NCI-H2081 (cell line): ENCODE data around the gene POLDIP2.

Experiments used
- DNase-seq, 2 experiments: peaks; one replicate each; lab custom pipeline; 2025; lab: John Stamatoyannopoulos, UW

The POLDIP2 gene

DNA sequence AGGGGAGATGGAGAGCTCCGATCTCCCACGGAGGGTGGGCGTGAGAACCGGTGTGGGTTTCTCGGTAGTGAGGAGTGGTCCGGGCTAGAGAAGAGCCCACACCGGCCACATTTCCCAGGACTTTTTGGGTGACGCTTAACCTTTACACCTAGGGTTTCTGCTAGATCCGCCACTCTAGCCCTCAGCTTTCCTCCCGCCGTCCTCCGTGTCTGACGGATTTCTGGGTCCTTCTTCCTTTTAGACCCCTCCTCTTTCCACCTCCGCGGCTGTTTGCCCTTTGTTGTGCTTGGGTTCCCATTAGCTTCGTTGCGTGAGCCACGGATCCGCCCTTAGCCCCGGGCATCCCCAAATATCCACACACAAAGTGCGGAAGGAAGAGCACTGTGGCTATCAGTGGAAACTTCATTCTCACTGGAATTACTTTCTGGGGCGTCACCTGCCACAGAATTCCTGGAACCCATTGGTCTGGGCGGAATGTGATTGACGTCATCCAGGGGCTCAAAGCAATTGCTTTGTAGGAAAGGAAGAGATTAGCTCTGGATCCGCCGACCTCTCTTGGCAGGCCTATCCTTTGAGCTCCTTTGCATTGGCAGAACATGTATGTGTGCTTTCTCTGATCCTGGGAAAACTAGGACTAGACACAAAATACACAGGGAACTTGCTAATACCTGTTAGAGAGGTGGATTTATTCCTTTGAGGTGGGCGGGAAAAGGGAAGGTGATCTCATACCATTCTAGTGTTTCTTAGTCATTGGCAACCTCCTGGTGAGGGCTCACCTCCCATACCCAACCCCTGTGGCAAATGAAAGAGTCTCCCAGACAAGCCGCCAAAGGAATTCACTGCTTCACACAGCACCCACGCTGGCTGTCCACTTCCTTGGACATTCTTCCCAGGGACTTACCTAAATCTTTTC lies 21.1 kb downstream of the POLDIP2 start:
- peak; percentile 13 to 59 for DNase-seq

DNA sequence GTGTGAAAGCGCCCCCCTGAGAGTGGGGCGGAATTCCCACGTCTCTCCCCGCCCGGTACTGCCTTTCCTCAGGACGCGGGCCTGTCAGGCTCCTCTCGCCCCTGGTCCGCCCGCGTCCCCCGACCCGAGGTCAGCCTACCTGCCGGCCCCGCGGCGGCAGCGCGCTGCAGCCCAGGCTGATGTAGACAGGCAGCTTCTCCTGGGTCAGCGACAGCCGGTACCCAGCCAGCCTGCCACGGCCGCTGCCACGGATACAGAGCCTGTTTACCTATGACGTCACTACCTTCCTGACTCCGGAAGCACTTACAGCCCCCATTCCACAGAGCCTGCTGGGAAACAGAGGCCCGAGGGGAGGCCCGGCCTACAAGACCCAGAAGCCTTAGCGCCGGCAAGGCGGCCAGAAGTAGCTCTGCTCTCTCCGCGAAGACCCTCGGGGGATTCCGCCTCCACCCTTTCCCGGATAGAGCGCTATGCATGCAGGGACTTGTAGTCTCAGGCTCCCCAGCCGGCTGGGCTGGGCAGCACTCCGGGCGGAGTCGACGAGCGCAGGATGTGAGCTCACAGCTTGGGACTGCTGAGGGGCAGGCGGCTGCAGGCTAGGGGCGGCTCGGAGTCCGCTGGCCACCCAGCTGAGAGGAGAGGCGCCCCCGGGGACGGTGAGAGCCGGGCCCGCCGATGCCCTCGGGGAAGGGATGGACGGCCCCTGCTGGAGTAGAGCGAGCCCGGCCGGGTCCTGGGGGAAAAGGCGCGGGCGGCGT lies 21.9 kb downstream of the POLDIP2 start, which contains the start of the genes IFT20 and TNFAIP1:
IFT20 (minus strand) TSS at position 272 of the 758 bp plus-strand sequence. CDS start 3,487 bp downstream, outside the sequence.
TNFAIP1 (plus strand) TSS at position 561 of the 758 bp plus-strand sequence. CDS start 3,761 bp downstream, outside the sequence.
- peak; percentile 97 to 98 for DNase-seq

DNA sequence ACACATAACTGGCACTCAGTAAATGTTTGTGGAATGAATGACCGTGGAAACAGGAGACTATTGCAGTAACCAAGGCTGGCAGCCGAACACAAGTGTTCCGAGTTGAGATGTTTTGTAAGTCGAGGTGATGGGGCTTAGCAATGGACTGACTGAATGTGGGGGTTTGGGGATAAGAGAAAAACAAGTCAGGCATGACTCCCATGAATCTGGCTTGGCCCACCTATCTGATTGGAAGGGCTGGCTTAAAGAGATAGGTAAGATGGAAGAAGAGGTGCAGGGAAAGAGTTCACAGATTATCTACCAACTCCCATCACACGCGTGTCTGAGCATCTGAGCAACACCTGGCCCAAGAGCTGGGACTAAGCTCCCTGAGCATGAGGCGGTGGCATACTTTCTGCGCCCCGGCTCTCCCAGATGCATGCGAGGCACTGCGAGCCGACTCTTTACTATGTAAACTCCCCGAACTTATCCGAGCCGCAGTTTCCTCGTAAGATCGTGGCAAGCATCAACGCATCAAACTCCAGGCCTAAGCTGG lies 22.6 kb downstream of the POLDIP2 start:
- DNase-seq, result no peak

DNA sequence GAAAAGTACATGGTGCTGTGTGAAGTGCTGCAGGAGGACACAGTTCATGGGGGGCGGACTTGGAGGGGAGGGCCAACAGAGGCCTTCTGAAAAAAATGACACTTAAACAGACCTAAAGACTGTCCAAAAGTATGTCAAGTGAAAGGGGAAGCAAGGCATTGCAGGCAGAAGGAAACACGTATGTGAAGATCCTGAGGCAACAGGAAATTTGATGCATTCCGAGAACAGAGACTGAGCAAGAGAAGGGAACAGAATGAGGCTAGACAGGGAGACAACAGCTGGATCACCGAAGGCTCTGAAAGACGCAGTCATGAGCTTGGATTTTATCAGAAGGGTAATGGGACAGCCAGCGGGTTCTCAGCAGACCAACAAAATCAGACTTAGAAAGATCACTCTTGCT lies 23.2 kb downstream of the POLDIP2 start:
- no peak for DNase-seq

DNA sequence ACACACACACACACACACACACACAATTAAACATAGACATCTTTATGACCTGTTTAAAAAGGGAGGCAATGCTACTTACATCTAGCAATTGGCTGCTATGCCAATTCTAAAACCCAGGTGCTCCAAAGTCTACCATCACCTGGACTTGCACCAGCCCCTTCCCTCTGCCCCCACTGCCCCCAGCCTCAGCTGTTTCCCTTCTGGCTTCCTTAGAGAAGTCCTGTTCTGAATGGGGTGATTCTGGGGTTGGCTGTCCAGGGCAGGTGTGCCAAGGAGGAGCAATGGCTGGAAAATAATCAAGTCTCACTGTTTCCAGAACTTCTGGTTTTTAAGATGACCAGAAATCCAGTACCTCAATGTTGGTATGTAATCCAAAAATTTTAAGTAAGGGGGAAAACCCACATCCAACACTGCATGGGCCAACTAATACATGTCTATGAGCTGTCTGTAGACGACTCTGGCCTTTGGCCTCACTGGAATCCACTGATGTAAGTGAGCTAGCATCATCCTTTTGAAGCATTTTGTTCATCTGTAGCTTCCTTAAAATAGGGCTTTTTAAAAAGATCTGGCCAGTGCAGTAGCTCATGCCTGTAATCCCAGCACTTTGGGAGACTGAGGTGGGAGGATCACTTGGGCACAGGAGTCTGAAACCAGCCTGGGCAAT lies 24.1 kb downstream of the POLDIP2 start:
- DNase-seq, result no peak

DNA sequence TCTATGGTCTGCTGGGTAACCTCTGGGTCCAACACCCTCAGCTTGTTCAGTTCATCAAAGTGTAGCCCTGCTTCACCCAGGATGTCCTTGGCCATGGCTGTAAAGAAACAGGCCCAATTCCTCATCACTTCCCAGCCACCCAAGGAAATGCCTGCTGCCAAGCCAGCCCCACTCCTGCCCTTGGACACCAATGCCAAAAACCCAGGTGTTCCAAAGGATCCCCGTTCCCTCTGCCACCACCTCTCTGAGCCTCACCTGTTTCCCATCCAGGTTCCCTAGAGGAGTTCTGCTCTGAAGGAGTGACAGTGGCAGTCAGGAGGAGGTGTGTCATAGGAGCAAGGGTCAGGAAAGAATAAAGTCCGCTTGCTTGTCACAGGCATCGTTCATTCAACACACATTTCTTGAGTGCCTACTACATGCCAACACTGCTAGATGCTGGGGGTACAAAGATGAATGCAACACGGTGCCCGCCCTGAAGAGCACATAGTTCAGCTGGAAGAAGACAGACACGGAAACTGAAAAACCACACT lies 25.4 kb downstream of the POLDIP2 start:
- no peak for DNase-seq

DNA sequence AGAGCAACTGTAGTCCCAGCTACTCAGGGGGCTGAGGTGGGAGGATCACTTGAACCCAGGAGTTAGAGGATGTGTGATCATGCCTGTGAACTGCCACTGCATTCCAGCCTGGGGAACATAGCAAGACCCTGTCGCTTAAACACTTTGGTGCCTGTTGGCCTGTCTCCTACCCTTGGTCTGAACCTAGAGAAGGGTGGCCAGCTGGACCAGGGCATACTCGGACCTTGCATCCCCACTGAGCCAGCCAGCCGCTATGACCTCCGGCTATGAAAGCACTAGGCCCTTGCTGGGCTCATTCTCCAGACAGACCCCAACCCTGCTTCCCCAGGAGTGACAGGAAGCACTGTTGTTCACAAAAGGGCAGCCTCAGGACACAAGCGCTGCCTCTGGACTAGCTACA lies 26.7 kb downstream of the POLDIP2 start:
- DNase-seq, result no peak

DNA sequence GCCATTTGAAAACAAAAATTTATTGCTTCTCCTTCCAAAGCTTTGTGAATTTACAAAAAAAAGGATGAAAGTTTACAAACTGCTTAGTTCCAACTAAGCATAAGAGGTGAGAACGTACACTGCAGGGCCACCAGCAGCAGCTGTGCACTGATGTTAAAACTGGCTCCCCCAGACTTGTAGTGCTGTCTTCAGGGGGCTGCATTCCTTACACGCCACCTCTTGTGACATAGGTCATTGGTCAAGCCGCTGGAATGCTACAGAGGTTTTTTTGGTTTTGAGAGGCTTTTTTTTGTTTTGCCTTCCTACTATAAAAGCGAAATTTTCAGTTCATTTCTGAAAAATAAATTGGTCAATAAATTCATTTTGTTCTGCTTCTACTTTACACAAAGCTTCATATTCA lies 29.0 kb downstream of the POLDIP2 start:
- no peak for DNase-seq

DNA sequence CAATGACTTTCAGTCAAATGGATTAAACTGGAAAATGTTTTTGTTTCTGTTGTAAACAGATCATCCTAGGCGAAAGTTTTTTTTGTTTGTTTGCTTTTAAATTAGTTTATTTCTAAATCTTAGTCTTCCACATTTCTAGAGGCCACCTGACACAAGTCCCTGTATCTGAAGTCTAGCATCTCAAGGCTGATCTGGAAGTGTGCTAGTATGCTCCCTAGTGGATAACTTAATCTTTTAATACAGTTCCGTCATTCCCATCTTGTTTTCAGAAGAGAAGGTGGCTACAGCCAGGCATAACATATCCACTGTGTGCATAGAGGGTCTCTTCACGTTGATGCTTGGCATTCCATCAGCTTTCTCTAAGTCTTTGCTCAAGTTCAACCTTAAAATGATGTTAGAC lies 29.6 kb downstream of the POLDIP2 start:
- DNase-seq, result no peak

DNA sequence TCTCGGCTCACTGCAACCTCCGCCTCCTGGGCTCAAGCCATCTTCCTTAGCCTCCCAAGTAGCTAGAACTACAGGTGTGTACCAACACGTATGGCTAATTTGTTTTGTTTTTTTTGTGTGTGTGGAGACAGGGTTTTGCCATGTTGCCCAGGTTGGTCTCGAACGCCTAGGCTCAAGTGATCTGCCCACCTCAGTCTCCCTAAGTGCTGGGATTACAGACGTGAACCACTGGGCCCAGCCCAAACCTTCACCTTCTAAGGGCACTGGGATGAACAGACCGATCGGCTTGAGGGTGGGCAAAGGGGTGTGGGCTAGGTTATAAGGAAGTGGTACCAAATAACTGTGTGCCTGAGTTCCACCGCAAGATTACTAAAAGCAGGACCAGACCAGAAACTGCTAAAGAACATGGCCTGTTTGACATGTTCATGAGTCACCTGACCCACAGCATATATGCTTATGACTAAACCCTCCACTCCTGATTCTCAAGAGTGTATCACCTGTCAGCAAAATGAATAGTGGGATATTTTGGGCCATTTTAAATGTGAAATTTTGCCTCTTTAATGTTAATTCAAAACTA lies 30.2 kb downstream of the POLDIP2 start:
- no peak for DNase-seq

DNA sequence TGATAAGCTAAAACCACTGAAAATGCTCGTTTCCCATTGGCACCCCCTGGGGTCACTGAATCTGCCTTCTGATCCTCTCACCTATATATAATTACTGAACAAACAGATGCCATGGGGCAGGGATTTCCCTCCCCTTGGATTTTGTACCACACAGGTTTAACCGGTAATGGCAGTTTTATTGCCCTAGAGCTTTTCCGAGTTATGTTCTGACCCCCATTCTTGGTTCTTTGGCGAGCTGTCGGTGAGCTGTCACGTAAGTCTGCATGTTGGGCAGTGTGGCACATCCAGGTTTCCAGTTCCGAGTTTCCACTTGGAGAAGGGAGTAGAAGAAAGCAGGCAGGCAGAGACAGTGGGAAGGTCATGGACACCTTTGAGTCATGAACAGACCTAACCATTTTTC lies 31.2 kb downstream of the POLDIP2 start:
- no peak for DNase-seq

DNA sequence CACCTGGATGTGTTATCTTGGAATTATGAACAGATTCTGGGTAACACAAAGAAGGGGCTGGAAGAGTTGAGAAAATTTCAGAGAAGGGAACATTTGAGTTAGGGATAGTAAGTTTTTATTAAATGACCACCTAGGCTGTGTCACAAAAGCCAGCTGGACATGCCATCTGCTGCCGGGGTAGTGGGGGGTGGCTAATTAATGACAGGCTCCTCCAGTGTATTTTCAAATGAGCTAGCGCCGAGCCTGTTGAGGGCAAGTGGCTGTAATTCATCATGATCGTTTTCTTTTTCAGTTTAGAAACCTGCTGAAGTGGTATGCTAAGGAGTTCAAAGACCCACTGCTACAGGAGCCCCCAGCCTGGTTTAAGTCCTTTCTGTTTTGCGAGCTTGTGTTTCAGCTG lies 32.1 kb downstream of the POLDIP2 start:
- DNase-seq, result no peak

DNA sequence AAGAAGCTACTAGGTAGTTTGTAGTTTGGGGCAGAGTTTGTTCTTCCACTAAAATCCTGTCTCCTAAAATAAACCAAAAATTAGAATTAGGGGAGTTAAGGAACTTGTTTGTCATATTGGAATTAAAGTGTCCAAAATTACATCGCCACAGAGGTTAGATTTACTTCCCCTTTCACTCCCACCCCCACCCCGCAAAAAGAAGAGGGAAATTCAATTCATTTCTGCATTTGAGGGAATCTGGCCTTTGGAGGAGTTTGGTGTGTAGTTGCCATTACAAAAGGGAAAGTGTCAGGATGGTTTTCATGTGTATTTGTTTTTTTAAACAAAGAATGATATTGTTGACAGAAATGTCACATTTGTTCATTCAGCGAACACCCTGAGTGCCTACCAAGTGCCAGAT lies 32.5 kb downstream of the POLDIP2 start:
- no peak for DNase-seq

DNA sequence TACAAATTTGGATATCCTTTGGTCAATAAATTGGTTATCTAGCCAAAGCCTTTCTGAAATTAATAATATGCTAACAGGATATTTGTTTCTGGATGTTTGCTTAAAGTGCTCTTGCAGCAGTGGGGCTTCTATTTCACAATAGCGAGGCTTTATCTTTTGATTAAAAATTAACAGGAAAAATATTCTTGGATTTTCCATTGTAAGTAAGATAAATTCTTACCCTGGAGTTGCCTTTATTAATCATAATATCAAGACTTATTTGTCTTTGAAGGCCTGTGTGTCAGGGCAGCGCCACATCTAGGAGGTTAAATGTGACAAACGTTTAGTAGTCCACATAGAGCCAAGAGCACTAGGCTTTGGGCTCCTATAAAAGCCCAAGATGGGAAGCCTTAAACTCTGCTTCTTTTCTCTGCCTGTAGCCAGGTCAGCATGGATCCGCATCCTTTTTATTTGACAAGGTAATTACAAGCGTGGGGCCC lies 33.0 kb downstream of the POLDIP2 start:
- DNase-seq, result no peak

DNA sequence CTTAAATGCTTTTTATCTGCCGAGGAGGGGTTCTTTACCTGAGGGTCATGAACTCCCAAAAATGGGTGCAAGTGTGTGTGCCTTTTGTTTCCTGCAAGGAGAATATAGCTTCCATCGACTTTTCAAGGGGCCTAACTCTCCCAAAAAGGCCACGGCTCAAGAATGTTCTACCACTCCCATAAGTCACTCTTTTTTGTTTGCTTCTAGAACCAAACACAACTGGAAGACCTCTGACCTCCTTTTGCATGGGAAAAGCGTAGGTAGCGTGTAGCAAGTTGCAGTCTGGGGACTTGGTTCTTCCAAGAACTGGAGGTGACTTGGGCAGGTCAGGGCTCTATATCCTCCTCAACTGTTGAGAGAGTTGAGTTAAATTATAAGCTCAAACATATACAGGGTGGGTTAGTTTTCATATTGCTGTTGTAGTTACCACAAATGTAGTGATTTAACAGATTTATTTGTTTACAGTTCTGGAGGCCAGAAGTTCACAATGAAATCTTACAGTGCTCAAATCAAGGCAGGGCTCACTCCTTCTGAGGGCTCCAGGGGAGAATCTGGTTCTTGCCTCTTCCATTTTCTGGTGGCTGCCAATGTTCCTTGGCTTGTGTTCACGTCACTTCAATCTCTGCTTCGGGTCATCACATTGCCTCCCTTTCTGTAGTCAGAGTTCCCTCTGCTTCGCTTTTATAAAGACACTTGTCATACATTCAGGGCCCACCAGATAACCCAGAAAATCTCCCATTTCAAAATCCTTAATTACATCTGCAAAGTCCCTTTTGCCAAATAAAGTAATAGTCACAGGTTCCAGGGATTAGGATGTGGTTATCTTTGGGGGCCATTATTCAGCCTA lies 36.9 kb downstream of the POLDIP2 start:
- DNase-seq, result no peak

DNA sequence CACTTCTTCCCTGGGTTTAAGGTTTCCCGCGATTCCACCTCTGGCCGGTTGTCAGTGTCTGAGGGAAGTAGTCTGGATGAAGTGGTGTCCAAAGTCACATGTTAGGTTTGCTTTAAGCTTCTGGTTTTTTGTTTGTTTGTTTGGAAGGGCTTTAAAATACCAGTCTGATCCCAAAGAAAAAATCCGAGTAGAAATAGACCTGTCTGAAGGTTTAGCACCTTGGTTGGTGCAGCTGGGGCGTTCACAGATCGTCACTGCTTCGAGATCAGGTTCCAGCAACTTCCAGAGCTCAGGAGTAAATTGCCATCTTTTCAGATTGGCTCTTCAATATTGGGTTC lies 37.8 kb downstream of the POLDIP2 start:
- no peak for DNase-seq

DNA sequence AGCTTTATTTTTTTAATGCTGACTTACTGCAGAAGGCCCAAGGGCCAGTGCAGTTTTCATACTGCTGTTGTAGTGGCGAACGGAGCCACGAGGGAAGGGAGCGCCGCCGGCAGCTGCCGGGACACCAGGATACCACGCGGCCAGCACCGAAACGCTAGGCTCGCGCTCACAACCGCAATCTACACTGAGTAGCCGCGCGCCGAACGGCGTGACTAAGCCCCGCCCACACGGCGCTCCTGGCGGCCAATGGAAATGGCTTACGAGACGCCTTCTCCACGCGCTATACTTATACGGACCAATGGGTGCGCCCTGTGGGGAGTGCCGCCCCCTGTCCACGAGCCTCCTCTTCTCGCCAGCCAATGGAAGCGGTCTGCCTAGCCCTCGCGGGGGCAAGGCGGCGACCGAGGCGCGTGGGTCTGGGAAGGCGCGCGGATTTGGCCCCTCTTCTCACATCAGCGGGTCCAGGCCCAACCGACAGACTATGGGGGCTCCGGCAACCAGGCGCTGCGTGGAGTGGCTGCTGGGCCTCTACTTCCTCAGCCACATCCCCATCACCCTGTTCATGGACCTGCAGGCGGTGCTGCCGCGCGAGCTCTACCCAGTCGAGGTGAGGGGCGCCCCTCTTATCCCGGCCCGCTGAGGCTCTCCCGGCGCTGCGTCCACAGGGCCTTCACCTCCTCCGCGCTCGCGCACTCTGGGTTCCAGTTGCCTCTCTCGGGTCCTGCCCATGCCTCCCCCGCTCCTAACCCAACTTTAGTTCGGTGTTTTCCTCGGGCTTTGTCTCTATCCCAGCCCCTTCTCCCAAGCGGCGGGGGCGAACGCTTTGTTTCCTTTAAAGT lies 38.3 kb downstream of the POLDIP2 start, which contains the start of gene TMEM97:
TMEM97 (plus strand) TSS at position 442 of the 839 bp plus-strand sequence; CDS start at position 482, 40 bp downstream.
- peak; percentile 92 to 95 for DNase-seq

DNA sequence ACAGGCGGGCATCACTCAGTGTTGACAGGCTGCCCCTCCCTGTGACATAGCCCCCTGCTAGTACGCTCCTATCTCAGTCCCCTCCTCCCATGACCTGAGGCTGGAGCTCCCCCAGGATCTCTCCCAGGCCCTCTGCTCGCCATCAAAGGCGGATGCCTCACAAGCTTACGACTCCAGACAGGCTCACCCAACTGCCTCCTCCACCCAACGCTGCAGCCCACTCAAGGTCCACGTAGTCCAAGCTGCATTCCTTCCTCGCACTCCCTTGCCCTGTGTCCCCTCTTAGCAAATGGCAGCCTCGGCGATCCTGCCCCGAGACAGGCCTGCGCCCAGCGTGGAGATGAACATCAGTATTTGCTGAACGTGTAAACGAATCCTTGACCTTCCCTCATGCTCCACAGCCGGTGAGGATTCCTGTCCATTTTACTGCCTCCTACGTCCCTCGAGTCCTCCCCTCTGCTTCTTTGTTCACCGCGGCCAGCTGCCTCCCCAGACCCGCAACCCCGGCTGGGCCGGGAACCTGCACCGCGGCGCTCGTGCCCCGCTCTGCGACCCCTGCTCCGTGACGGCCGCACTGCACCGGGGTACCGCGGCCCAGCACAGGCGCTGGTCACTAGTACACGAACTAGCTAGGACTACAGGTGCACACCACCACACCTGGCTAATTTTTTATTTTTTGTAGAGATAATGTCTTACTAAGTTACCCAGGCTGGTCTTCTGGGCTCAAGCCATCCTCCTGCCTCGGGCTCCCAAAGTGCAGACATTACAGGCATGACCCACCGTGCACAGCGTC lies 39.2 kb downstream of the POLDIP2 start:
- DNase-seq, result no peak
